ENCODE measurements around the gene SPDEF.

SPDEF gene

GRCh38 chr6:34528996-34529664 lies 27.0 kb downstream of the SPDEF start:
- Histone ChIP-seq H3K79me2 (ENCODE audit: control insufficient read depth, insufficient read depth, low read length, poor library complexity) (no peaks in the 10 kb centered on the region), H2AFZ (ENCODE audit: insufficient read depth, low read length, poor library complexity) (no peak overlapping the region), H3K18ac (ENCODE audit: low read length) (no peak overlapping the region), H3K4me1 (ENCODE audit: control insufficient read depth in 1 of 2, insufficient read depth in 2 of 2, low read length in 2 of 2) (peaks cover 0 to 4% of the 10 kb centered on the region in 2 experiments), H2AK5ac (ENCODE audit: low read length) (no peak overlapping the region), H3K4me3 (ENCODE audit: low read depth, low read length) (peak overlapping the region; percentile 21), H3K23ac (ENCODE audit: low read length) (no peak overlapping the region), H3K4ac (ENCODE audit: low read depth, low read length) (no peak overlapping the region), H4K12ac (ENCODE audit: low read depth, low read length) (no peak overlapping the region), H3K14ac (ENCODE audit: low read length) (no peak overlapping the region), H3K9ac (ENCODE audit: low read length) (no peak overlapping the region), H2BK12ac (ENCODE audit: low read length) (no peak overlapping the region), H3K4me2 (ENCODE audit: low read length) (no peak overlapping the region), H4K91ac (ENCODE audit: low read depth, low read length) (no peak overlapping the region), H3K36me3 (ENCODE audit: control insufficient read depth in 1 of 2, insufficient read depth in 2 of 2, low read length in 2 of 2) (no peaks in the 10 kb centered on the region), H3K9me3 (ENCODE audit: insufficient read depth, low read depth, low read length) (peaks cover 2% of the 10 kb centered on the region), H3K27ac (ENCODE audit: low read depth, low read length) (no peak overlapping the region), H2BK120ac (ENCODE audit: insufficient read depth, low read length, poor library complexity) (no peak overlapping the region), H3K27me3 (ENCODE audit: insufficient read depth, low read length) (no peaks in the 10 kb centered on the region), H3K79me1 (ENCODE audit: low read length) (no peaks in the 10 kb centered on the region), H2BK5ac (ENCODE audit: low read depth, low read length, poor library complexity) (no peak overlapping the region), H4K8ac (ENCODE audit: low read depth, low read length) (no peak overlapping the region)
- WGBS (ENCODE audit: extremely low coverage, insufficient coverage, insufficient read length), result no CpG with 5 or more reads among the region's 8 CpGs
- no peak for DNase-seq

- Histone ChIP-seq H4K91ac (ENCODE audit: low read depth, low read length) (no peak overlapping the region), H3K4me1 (ENCODE audit: control insufficient read depth in 1 of 2, insufficient read depth in 2 of 2, low read length in 2 of 2) (peaks cover 0 to 4% of the 10 kb centered on the region in 2 experiments), H3K4ac (ENCODE audit: low read depth, low read length) (no peak overlapping the region), H3K18ac (ENCODE audit: low read length) (no peak overlapping the region), H2BK5ac (ENCODE audit: low read depth, low read length, poor library complexity) (no peak overlapping the region), H3K27me3 (ENCODE audit: insufficient read depth, low read length) (no peaks in the 10 kb centered on the region), H3K4me3 (ENCODE audit: low read depth, low read length) (no peak overlapping the region), H3K4me2 (ENCODE audit: low read length) (no peak overlapping the region), H3K14ac (ENCODE audit: low read length) (no peak overlapping the region), H3K23ac (ENCODE audit: low read length) (no peak overlapping the region), H3K9me3 (ENCODE audit: insufficient read depth, low read depth, low read length) (peaks cover 4% of the 10 kb centered on the region), H2AK5ac (ENCODE audit: low read length) (no peak overlapping the region), H2BK12ac (ENCODE audit: low read length) (no peak overlapping the region), H3K79me1 (ENCODE audit: low read length) (no peaks in the 10 kb centered on the region), H2AFZ (ENCODE audit: insufficient read depth, low read length, poor library complexity) (no peak overlapping the region), H4K8ac (ENCODE audit: low read depth, low read length) (no peak overlapping the region), H3K27ac (ENCODE audit: low read depth, low read length) (no peak overlapping the region), H4K12ac (ENCODE audit: low read depth, low read length) (no peak overlapping the region), H2BK120ac (ENCODE audit: insufficient read depth, low read length, poor library complexity) (no peak overlapping the region), H3K79me2 (ENCODE audit: control insufficient read depth, insufficient read depth, low read length, poor library complexity) (no peaks in the 10 kb centered on the region), H3K36me3 (ENCODE audit: control insufficient read depth in 1 of 2, insufficient read depth in 2 of 2, low read length in 2 of 2) (no peaks in the 10 kb centered on the region), H3K9ac (ENCODE audit: low read length) (no peak overlapping the region)
- DNase-seq, result no peak
- WGBS (ENCODE audit: extremely low coverage, insufficient coverage, insufficient read length), result no CpG with 5 or more reads among the region's 12 CpGs
Observed at GRCh38 chr6:34527751-34528670, 28.1 kb downstream of the SPDEF start.

GRCh38 chr6:34526992-34527728 lies 29.0 kb downstream of the SPDEF start:
- peak overlapping the region; percentile 53 for H3K4me3 ChIP-seq (ENCODE audit: low read depth, low read length)
- H2BK120ac ChIP-seq (ENCODE audit: insufficient read depth, low read length, poor library complexity), result no peak overlapping the region
- H3K9ac ChIP-seq (ENCODE audit: low read length), result no peak overlapping the region
- peak overlapping the region; percentile 77 for H3K4me2 ChIP-seq (ENCODE audit: low read length)
- H2AK5ac ChIP-seq (ENCODE audit: low read length), result no peak overlapping the region
- no peak overlapping the region for H4K91ac ChIP-seq (ENCODE audit: low read depth, low read length)
- H3K4ac ChIP-seq (ENCODE audit: low read depth, low read length), result no peak overlapping the region
- no peak overlapping the region for H3K23ac ChIP-seq (ENCODE audit: low read length)
- H3K79me1 ChIP-seq (ENCODE audit: low read length), result no peaks in the 10 kb centered on the region
- no peak overlapping the region for H3K27ac ChIP-seq (ENCODE audit: low read depth, low read length)
- peak overlapping the region; percentile 66 for H4K8ac ChIP-seq (ENCODE audit: low read depth, low read length)
- H2BK12ac ChIP-seq (ENCODE audit: low read length), result no peak overlapping the region
- no peaks in the 10 kb centered on the region for H3K27me3 ChIP-seq (ENCODE audit: insufficient read depth, low read length)
- H3K4me1 ChIP-seq (ENCODE audit: control insufficient read depth in 1 of 2, insufficient read depth in 2 of 2, low read length in 2 of 2), result peaks cover 0 to 4% of the 10 kb centered on the region in 2 experiments
- peak overlapping the region; percentile 87 for H2AFZ ChIP-seq (ENCODE audit: insufficient read depth, low read length, poor library complexity)
- H2BK5ac ChIP-seq (ENCODE audit: low read depth, low read length, poor library complexity), result no peak overlapping the region
- H3K18ac ChIP-seq (ENCODE audit: low read length), result no peak overlapping the region
- peaks cover 4% of the 10 kb centered on the region for H3K9me3 ChIP-seq (ENCODE audit: insufficient read depth, low read depth, low read length)
- H3K36me3 ChIP-seq (ENCODE audit: control insufficient read depth in 1 of 2, insufficient read depth in 2 of 2, low read length in 2 of 2), result no peaks in the 10 kb centered on the region
- WGBS (ENCODE audit: extremely low coverage, insufficient coverage, insufficient read length), result no CpG with 5 or more reads among the region's 53 CpGs
- H3K79me2 ChIP-seq (ENCODE audit: control insufficient read depth, insufficient read depth, low read length, poor library complexity), result no peaks in the 10 kb centered on the region
- no peak overlapping the region for H4K12ac ChIP-seq (ENCODE audit: low read depth, low read length)
- DNase-seq, result peak; percentile 87 to 93
- no peak overlapping the region for H3K14ac ChIP-seq (ENCODE audit: low read length)

- Histone ChIP-seq H2AFZ (ENCODE audit: insufficient read depth, low read length, poor library complexity) (peak overlapping the region; percentile 5), H4K91ac (ENCODE audit: low read depth, low read length) (no peak overlapping the region), H4K12ac (ENCODE audit: low read depth, low read length) (peak overlapping the region; percentile 25), H2BK120ac (ENCODE audit: insufficient read depth, low read length, poor library complexity) (no peak overlapping the region), H3K9ac (ENCODE audit: low read length) (no peak overlapping the region), H3K18ac (ENCODE audit: low read length) (no peak overlapping the region), H2BK12ac (ENCODE audit: low read length) (no peak overlapping the region), H3K4ac (ENCODE audit: low read depth, low read length) (no peak overlapping the region), H3K27ac (ENCODE audit: low read depth, low read length) (no peak overlapping the region), H3K79me1 (ENCODE audit: low read length) (no peaks in the 10 kb centered on the region), H3K9me3 (ENCODE audit: insufficient read depth, low read depth, low read length) (peaks cover 4% of the 10 kb centered on the region), H3K4me1 (ENCODE audit: control insufficient read depth in 1 of 2, insufficient read depth in 2 of 2, low read length in 2 of 2) (peaks cover 0 to 4% of the 10 kb centered on the region in 2 experiments), H2BK5ac (ENCODE audit: low read depth, low read length, poor library complexity) (no peak overlapping the region), H3K36me3 (ENCODE audit: control insufficient read depth in 1 of 2, insufficient read depth in 2 of 2, low read length in 2 of 2) (no peaks in the 10 kb centered on the region), H3K4me3 (ENCODE audit: low read depth, low read length) (no peak overlapping the region), H3K23ac (ENCODE audit: low read length) (no peak overlapping the region), H3K27me3 (ENCODE audit: insufficient read depth, low read length) (no peaks in the 10 kb centered on the region), H2AK5ac (ENCODE audit: low read length) (no peak overlapping the region), H3K4me2 (ENCODE audit: low read length) (peak overlapping the region; percentile 11), H3K14ac (ENCODE audit: low read length) (no peak overlapping the region), H4K8ac (ENCODE audit: low read depth, low read length) (peak overlapping the region; percentile 52), H3K79me2 (ENCODE audit: control insufficient read depth, insufficient read depth, low read length, poor library complexity) (no peaks in the 10 kb centered on the region)
- no CpG with 5 or more reads among the region's 23 CpGs for WGBS (ENCODE audit: extremely low coverage, insufficient coverage, insufficient read length)
- DNase-seq, result peak in 1 of 2 donors; percentile 1
Observed at GRCh38 chr6:34526241-34526972, 29.7 kb downstream of the SPDEF start.

Data from trophoblast cell (in vitro differentiated cells and primary cell).